ENCODE data around the gene TST. TPM values are rescaled to one million over a fixed set of nuclear protein-coding genes. Genes with fewer than 3 reads are reported as not detected.
A peak's percentile ranks its signal among the peaks of the same experiment; 100 is the strongest.

Gene TST
- total RNA-seq, 1 experiment from 2014 or later, result 165 TPM

- DNase-seq (ENCODE audit: low spot score), result no peak
Measured at GRCh38 chr22:37053310-37054055, 34.2 kb upstream of the TST start.

GRCh38 chr22:37052386-37053309, 33.4 kb upstream of the TST start:
- no peak for DNase-seq (ENCODE audit: low spot score)

DNA sequence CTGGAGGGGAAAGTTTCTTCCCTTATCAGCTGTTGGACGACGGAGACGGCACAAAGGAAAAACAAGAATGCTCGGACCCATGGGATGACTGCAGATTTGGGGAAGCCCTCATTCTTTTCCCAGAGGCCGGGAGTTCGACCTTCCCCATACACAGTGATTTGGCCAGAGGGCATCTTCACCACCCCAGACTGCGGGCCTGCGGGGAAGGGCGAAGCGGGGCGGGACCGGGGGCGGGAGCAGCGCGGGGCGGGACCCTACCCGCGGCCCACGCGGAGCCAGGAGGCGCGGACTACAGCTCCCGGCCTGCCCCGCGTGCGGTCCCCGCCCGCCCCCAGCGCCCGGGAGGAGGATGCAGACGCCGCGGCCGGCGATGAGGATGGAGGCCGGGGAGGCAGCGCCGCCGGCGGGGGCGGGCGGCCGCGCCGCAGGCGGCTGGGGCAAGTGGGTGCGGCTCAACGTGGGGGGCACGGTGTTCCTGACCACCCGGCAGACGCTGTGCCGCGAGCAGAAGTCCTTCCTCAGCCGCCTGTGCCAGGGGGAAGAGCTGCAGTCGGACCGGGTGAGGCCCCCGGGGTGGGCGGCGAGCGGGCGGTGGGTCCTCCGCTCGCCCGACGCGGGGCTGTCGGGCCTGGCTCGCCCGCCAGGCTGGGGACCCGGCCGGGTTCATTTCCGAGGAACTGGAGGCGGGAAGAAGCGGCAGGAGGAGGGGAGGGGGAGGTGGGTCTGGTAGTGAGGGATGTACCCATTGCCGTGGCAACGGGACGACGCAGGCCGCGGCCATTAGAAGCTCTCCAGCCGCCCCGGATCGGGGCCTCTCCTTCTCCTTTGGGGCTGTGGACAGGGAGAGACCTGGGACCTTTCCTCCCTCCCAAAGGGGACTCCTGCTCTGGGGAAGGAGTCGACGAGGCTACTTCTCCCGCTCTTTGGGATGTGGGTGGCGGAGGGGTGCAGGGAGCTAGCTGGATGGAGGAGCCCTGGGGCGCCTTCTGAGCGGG, 32.4 kb upstream of the TST start, which contains the start of gene KCTD17:
Gene KCTD17 (plus strand): TSS at position 352 of the 995 bp plus-strand sequence. CDS start 19 bp downstream, at position 371.
- peak; percentile 19 for DNase-seq (ENCODE audit: low spot score)

GRCh38 chr22:37050913-37051312, 31.7 kb upstream of the TST start:
- DNase-seq (ENCODE audit: low spot score), result no peak

GRCh38 chr22:37049224-37049623, 30.0 kb upstream of the TST start:
- DNase-seq (ENCODE audit: low spot score), result no peak

DNA sequence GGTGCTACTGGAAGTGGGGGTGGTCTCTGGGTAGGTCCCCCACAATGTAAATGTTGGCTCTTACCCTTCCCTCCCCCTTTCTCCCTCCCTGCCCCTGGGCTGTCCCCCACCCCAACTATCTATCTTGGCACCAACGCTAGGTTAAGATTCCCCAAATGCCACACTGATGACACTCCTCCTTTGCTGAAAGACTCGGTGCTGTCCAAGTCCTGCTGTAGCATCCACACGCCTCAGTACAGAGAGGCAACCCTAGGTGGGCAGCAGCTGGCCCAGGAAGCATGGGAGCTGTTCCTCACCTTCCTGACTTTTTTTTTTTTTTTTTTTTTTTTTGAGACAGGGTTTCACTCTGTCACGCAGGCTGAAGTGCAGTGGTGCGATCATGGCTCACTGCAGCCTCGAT, 28.9 kb upstream of the TST start:
- DNase-seq (ENCODE audit: low spot score), result no peak

- DNase-seq (ENCODE audit: low spot score), result no peak
Measured at GRCh38 chr22:37047006-37047405, 27.8 kb upstream of the TST start.

GRCh38 chr22:37046589-37046988, 27.3 kb upstream of the TST start:
- no peak for DNase-seq (ENCODE audit: low spot score)

DNA sequence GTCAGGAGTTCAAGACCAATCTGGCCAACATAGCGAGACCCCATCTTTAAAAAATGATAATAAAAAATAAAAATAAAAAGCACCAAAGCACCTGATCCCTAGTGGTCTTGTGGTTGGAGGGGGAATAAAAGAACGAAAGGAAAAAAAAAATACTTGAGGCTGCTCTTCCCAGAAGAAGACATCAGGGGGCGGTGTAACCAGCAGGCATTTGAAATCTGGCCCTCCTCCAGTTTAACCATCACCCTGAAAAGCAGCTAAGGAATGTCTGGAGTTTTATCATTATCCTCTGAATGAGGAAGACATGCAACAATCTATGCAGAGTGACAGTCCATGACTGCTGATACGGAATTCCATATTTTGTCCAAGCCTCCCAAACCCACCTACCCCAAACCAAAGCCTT, 26.7 kb upstream of the TST start:
- DNase-seq (ENCODE audit: low spot score), result no peak

- no peak for DNase-seq (ENCODE audit: low spot score)
Measured at GRCh38 chr22:37044634-37045625, 25.7 kb upstream of the TST start.

- peak; percentile 74 for DNase-seq (ENCODE audit: low spot score)
Measured at GRCh38 chr22:37043828-37044538, 24.7 kb upstream of the TST start.

- no peak for DNase-seq (ENCODE audit: low spot score)
Measured at GRCh38 chr22:37043209-37043827, 24.1 kb upstream of the TST start.

DNA sequence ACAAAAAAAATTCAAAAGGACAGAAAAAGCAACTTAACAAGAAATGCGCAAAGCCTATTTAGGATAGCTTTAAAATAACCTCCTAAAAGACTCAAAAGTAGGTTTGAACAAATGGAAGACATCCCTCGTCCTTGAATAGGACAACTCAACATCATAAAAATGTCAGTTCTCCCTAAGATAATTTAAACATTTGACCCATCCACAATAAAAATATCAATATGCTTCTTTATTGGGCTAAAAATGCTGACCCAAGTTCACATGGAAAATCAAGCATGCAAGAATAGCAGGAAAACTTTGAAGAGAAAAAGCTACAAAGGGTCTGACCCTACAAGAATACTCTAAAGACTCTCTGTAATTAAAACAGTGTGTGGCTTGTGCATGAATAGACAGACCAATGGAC, 20.2 kb upstream of the TST start:
- DNase-seq (ENCODE audit: low spot score), result no peak

GRCh38 chr22:37037669-37038068, 18.4 kb upstream of the TST start:
- DNase-seq (ENCODE audit: low spot score), result no peak

- no peak for DNase-seq (ENCODE audit: low spot score)
Measured at GRCh38 chr22:37036655-37037377, 17.6 kb upstream of the TST start.

- DNase-seq (ENCODE audit: low spot score), result no peak
Measured at GRCh38 chr22:37033605-37034430, 14.6 kb upstream of the TST start.
